Activated CD4-positive, alpha-beta T cell treated with anti-CD3 and anti-CD28 coated beads, Interleukin-2, amount 50 U/mL, for 16 hours (primary cell): Measurements from ENCODE around the gene RGS12.

Experiments used
- DNase-seq: peaks from one replicate; pipeline ENCODE4 v3.0.0-alpha.2; 2020

The RGS12 gene

DNA sequence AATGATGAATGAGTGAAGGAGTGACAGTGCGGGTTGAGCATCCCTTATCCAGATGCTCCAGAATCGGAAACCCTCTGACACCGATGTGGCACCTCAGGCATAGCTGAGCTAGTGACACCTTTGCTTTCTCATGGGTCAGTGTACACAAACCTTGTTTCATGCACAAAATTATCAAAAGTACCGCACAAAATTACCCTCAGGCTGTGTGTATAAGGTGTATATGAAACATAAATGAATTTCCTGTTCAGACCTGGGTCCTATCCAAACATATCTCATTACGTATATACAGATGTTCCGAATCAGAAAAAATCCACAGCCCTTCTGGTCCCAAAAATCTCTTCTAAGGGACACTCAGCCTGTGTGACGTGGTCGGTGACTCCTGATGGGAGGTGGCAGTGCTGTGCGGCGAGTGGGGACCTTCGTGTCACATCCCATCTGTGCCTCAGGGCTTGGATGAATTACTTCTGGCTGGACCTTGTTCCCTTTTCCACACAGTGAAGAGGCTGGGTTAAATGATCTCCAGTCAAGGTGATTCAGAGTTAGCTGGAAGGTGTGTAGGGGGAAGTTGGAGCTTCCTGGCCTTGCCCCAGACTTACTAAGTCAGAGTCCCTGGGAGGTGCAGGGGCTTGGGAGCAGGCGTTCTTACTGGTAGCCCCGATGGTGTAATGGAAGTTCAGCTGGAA, 18.8 kb downstream of the RGS12 start:
- no peak for DNase-seq

DNA sequence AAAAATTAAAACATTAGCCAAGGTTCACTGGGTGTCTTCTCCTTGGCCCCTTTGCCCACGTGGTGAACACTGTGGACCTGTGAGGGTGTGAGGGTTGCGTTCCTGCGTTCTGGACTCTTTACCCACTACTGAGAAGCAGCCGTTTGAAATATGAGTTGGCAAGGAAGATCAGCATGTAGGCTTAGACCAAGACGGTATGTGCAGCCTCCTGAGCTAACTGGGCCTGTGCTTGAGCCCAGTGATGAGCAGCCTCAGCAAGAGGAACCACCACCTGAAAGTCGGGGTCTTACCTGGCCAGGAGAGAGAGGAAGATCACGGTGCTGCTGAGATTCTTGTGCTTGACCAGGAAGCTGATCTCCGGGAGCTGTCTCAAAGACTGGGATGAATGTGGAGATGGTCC, 19.5 kb downstream of the RGS12 start:
- DNase-seq, result no peak

DNA sequence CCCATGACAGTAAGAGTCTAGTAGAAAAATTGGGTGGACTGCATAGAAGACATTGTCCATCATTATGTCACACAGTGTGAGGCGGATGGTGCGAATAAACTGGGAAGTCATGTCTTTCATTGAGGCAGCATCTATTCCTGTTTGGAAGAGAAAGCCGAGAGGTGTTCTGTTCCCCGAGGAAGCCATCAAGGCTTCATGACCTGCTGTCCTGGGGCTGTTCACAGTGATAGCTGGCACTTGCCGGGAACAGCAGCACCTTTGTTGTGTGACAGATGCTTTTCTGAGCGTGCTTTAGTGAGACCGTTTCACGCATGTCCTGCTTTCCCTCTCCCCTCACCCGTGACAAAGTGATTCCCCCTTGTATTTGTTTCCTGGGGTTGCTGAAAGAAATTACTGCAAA, 20.3 kb downstream of the RGS12 start:
- no peak for DNase-seq

DNA sequence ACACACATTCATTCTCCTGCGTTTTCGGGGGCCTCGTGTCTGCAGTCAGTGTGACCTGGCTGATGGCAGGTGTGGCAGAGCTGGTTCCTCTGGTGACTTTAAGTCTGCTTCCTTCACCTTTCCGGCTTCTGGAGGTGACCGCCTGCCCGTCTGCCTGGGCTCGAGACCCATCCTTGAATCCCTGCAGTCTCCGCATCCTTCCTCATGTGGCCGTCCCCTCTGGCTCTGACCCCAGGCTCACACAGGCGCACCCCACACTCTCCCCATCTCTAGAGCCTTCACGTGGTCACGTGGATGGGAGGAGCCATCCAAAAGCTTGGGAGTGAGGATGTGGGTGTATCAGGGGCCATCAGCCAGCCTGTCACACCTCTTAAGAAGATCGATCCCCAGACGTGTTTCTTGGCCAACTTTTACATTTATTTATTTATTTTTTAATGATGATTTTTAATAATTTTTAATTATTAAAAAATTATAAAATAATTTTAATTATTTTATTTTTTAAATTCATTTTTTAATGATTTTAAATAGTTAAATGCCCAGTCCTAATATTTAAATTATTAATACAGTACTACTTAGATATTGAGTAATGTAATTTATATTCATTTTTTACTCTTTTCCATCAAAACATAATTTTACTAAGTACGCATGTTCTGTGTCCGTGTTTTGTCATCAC, 20.9 kb downstream of the RGS12 start:
- no peak for DNase-seq

DNA sequence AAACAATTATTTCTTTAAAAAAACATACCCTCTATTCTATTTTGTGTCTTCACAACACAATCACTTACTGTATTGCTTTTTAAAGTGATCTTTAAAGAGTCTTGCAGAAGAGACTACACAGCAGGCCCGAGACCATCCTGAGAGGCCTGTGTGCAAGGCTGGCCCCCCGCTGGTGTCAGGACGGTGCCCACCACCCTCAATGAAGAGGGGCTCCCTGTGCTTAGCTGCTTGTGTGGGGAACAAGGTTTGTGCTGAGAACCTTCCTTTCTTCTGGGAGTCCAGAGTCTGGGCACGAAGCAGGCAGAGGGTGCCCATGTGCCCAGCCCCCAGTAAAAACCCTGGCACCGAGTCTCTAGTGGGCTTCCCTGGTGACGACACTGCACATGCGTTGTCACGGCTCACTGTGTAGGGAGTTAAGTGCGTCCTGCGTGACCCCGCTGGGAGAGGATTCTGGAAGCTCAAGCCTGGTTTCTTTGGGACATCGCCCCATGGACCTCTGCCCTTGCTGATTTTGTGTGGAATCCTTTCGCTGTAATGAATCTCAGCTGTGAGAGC, 22.0 kb downstream of the RGS12 start:
- DNase-seq, result no peak

DNA sequence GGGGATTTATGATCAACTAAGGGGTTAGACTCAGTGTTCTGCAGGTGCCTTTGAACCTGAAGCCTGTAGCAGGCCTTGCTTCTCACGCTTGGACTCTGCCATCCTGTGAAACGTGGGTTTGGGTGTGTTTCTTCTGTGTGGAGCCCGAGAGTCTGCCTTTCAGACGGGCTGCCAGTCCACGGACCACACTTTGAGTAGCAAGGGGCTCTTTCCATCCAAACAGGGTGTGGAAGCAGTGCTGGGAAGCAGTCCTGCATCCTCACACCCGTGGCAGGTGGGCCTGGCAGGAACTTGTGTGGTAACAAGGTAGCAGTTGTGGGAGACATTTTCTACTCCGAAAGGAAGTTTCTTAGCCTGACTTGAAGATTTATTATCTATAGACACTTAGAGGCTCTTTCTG, 22.7 kb downstream of the RGS12 start:
- no peak for DNase-seq

DNA sequence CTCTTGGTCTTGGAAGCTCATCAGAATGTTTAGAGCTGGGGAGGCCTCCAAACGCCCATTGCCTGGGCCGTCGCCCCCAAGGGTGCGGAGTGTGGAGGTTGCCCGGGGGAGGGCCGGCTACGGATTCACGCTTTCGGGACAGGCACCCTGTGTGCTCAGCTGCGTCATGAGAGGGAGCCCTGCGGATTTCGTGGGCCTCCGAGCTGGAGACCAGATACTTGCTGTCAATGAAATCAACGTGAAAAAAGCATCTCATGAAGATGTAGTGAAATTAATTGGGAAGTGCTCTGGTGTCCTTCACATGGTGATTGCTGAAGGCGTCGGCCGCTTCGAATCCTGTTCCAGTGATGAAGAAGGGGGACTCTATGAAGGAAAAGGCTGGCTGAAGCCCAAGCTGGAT, 23.3 kb downstream of the RGS12 start:
- DNase-seq, result no peak

DNA sequence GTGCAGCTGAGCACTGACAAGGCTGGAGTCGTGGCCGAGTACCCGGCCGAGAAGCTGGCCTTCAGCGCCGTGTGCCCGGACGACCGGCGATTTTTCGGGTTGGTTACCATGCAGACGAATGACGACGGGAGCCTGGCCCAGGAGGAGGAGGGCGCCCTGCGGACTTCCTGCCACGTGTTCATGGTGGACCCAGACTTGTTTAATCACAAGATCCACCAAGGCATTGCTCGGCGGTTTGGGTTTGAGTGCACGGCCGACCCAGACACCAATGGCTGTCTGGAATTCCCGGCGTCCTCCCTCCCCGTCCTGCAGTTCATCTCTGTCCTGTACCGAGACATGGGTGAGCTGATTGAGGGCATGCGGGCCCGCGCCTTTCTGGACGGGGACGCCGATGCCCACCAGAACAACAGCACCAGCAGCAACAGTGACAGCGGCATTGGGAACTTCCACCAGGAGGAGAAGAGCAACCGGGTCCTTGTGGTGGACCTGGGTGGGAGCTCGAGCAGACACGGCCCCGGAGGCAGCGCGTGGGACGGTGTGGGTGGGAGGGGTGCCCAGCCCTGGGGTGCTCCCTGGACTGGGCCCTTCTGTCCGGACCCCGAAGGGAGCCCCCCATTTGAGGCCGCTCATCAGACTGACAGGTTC, 24.3 kb downstream of the RGS12 start:
- no peak for DNase-seq

DNA sequence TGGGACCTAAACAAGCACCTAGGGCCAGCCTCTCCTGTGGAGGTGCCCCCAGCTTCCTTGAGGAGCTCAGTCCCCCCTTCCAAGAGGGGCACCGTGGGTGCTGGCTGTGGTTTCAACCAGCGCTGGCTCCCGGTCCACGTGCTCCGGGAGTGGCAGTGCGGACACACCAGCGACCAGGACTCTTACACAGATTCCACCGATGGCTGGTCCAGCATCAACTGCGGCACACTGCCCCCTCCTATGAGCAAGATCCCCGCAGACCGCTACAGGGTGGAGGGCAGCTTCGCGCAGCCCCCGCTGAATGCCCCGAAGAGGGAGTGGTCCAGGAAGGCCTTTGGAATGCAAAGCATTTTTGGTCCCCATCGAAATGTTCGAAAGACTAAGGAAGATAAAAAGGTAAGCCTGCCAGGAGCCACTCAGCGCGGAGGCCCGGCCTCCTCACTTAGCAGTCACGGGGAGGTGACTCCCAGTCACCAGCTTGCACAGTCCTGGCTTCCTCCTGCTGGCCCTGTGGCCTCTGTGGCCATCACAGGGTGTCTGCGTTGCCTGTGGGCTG, 24.9 kb downstream of the RGS12 start:
- DNase-seq, result no peak

DNA sequence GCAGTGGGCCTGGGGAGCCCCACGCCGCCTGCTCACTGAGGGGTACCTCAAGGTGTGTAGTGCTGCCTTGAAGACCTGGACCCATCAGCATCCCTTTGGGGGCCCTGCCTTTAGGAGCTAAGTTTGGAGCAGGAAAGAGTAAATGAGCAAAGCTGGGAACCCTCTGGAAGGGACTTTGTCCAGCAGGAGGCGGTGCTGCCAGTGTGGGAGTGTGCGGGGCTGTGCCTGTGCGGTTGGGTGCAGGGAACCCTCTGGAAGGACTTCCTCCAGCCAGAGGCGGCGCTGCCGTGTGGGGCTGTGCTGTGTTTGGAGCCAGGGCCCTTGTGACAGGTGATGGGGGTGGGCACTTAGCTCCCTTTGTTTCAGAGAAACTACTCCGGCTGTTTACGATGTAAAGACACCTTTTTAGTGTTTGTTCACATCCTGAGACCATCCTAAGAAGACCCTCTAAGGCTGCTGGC, 25.8 kb downstream of the RGS12 start:
- DNase-seq, result no peak

DNA sequence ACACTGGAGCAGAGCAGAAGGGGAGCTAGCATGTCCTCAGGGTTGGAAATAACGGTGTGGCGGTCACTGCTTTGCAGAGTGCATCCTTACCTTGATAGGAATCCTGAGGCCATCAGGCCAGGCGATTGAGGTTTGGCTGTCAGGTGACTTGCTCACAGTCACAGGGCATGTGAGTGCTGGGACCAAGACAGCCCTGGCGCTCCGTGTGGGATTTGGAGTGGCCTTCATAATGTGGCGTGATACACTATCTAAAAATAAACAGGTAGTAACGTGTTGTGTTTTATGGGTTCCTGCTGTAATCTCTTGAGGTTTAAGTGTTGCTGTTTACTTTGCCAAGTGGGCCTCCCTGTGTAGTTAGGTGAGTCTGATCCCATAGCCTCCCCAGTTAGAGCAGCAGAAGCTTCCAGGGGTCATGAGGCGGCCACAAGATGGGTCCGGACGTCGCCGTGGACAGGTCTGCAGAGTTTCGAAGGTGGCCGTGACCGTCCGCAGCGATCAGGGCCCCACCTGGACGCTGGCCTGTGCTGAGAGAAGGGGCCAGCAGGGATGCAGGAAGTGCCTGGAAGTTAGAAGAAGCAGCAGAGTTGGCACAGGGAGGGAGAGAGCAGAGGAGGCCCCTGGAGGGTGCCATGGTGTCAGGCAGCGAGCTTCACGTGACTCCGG, 27.7 kb downstream of the RGS12 start:
- DNase-seq, result no peak

DNA sequence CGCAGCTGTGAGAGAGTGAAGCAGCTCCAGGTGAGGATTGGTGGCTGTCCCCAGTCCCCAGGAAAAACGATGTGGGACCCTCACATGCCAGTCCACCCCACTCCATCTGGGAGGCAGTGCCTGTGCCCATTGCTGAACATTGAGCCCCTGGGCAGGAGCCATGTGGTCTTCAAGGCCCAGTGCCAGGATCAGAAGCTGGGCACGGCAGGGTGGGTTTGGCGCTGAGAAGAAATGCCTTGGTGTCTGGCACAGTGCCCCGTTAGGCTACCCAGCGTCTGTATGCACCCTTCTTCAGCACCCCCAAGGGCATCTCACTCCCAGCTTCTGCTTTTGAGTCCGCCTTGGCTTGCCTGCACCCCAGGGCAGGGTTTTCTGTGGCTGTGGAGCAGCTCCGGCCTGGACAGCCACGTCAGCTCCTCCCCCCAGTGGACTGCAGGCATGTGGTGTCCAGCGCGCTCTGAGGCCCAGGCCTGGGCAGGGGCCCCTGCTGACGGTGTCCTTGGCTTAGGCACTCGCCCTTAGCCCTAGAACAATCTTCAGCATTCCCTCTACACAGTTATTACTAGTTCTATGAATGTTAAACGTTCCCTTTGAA, 28.6 kb downstream of the RGS12 start:
- DNase-seq, result no peak

DNA sequence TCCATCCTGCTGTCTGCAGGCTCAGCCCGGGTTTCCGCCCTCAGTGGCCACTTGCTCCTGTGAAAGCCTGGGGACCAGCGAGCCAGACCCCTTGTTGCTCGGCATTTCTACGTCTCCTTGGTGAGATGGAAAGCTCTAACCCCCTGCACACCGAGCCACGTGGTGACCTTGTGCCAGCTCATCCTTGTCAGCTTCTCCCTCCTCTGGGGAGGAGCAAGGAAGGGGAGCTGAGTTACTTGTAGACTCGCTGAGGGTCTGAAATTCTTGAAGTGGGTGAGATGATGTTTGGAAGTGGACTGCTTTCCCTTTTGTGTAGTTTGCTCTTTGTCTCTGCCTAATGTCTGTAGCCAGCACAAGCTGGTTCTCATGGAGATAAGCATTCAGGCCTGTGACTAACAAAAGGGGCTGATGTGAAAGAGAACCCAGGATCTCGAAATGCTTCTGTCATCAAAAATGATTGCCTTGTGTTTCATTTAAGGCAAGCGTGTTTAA, 29.3 kb downstream of the RGS12 start:
- DNase-seq, result no peak

DNA sequence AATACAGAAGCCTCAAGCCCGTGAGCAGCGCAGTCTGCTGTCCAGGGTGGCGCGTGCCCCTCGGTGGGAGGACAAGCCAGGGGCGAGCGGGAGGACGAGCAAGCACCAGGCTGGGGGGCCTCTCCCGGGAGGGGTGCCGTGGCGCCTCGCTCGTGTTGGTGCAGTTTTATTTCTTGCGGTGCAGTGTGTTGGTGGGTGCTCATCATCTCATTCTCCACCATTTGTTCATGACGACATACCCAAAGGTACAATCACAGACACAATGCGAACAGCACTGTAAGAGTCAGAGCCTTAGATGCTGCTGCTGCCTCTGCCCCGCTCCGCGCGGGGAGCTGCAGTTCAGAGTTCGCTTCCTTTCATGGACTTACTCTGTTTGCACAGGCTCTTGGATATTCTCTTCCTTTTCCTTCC, 30.3 kb downstream of the RGS12 start:
- no peak for DNase-seq

DNA sequence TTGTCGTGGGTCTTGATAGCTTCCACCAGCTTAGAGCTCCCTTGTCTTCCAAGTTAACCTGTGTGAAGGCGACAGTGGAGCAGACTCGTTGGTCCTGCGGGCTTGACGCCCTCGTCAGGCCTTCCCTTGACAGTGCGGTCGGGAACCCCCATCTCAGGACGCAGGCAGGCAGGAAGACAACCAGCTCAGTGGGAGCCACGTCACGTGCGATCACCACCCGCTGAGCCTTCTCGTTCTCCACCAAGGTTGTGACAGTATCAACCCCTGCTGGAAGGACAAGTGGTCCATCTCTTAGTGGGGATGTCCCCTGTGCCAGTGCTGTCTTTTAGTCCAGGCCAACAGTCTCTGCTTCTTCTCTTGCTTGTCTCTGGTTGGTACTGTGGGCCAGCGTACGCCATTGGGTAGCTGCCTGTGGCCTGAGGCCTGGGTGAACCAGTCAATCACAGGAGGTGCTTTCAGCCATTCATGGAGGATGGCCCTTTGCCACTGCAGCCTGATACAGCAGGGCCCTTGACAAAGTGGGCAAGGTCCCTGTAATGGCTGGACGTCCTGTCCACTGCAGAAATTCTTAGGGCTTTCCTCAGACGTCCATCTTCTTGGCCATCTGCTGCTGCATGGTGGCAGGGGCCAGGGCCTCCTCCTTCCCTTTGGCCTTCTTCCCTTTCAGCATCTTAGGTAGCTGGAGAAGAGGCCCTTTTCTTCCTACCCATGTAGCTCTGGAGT, 31.4 kb downstream of the RGS12 start:
- DNase-seq, result no peak

DNA sequence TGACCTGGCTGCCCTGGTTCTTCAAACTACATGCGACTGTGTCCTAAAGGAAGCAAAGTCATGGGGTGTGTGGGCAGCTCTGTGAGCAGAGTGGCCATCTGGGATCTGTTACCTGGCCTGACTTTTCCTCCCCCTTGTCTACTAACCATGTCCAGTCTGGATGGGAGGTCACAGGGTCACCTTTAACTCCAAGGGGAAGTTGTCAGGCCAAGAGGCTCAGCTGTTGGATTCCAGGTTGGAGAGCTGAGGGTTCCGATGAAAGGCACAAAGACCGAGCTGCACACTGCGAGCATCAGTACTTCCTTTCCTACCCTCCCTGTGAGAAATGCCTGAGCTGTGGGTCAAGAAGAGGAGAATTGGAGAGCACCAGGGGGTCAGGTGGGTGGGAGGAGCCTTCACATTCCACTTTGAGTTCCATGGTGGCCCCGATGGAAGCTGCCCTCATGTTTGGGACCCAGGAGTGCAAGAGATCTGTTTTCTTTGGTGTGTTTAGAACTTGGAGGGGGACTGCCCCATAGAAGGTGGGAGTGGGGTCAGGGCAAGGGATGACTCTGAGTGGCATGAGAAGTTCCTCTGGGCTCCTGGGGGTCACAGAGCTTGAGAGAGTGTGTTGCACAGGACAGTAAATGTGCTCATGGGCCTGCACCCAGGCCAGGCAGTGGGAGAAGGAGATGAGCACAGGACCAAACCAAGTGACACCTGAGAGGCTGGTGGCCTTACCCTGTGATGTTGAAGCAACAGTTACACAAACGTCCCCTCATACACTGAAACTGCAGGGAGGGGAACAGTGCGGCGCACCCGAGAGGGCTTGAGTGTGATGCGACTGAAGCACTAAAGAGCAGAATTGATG, 36.2 kb downstream of the RGS12 start:
- DNase-seq, result no peak

DNA sequence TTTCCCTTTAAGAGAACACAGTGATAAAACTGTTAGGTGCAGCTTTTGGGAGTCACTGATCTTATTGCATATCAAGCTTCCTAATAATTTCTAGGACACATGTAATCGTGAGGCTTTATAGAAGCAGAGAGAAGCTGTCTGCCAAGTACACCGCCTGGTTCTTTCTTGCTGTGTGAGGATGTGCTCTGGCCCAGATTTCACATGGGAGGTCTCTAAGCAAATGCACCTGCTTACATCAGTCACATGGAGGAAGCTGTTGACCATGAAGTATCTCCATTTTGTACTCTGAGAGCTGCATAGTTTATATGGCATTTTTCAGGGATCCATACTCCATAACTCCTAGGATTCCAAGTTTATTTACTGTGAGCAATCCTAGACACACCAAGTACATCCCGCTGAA, 37.1 kb downstream of the RGS12 start:
- DNase-seq, result no peak

DNA sequence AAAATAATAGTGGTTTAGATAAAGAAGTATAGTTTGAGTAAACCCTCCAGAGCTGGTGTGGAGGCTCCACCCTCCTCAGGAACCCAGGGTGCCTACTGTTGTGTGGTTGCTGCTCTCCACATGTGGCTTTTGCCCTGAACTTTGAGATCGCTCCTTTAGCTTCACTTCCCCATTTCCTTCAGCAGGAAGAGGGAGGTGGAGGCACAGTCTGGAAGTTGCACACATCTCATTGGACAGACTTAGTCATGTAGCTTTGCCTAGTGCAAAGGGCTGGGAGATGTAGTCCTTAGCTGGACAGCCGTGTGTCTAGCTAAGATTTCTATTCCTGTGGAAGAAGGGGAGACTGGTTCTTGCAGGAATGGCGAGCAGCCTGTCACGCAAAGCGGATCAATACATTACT, 37.9 kb downstream of the RGS12 start:
- no peak for DNase-seq

DNA sequence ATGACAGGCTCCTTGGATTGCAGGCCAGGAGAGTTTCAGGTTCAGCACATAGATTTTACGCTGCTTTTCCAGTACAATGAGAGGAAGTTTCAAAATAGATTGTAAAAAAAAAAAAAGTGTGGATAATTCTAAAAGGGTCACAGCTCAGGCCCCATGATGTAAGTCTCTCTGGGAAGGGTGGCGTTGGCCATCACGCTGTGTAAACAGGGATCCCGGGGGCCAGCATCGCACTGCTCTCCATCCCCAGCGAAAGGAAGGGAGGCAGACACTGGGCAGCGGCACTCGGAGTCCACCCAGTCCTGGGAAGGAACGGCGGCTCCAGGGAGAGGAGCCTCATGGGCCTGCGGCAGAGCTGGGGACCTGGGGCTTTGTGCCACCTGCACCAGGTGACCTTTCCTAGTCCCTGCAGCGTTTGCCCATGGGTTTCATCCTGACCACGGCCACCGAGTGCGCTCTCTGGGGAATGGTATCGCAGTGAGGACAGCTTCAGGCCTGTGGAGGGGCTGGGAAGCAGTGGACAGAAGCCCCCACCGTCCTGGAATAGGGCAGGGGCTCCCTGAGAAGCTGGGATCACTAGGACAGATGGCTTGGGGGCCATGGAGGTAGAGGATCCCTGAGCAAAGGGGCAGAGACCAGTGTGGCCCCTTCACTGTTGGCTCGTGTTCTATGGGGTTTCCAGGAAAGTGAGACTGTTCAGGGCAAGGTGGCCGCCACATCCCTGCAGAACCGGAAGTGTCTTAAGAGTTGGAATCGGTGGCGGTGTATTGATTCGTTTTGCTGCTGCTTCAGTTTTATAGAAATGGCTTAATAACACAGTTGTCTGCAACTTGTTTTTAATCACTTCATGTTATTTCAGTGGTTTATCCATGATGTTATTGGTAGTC, 38.9 kb downstream of the RGS12 start:
- no peak for DNase-seq

DNA sequence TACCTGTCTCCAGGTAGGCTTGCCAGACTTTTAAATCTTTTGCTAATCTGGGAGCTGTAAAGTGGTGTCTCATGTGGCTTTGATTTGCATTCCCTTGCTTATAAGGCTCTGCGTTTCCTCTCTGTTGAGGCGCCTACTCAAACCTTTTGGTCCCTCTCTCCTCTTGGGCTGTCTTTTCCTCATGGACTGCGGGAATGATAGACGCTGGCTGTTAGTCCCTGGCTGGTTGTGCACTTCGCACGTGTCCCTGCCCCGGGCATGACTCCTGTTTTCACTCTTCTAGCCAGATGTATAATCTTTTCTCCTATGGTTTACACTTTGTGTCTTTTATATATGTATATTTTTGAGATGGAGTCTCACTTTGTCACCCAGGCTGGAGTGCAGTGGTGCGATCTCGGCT, 39.7 kb downstream of the RGS12 start:
- no peak for DNase-seq
